Bronchial epithelial cell (primary cell): ENCODE data around the gene RBM19. TPM values are rescaled to one million over a fixed set of nuclear protein-coding genes. Genes with fewer than 3 reads are reported as not detected.
"Not testable (repeated sequence)": the region's sequence is repeated elsewhere in the genome, so short reads cannot be mapped to it uniquely, and the experiment has no call there.

Experiments used
- DNase-seq: peaks from one replicate; pipeline ENCODE4 v3.0.0-alpha.2; 2010; ENCODE audit warnings: low read depth
- FAIRE-seq: peaks from 2 replicates; lab custom pipeline; 2011; peaks lifted over from hg19 to GRCh38; lab: Jason Lieb, UNC
- H3K27me3 ChIP-seq: 2 replicates; pipeline ENCODE4 v1.5.1; 2011; ENCODE audit warnings: low read length; ENCODE audit not compliant: control insufficient read depth, insufficient read depth
- H3K36me3 ChIP-seq: 2 replicates; pipeline ENCODE4 v1.5.1; 2011; ENCODE audit warnings: low read length; ENCODE audit not compliant: control insufficient read depth, insufficient read depth
- H3K4me3 ChIP-seq: 2 replicates; pipeline ENCODE4 v1.5.1; 2011; ENCODE audit warnings: mild to moderate bottlenecking, low read depth, low read length, control low read depth
- total RNA-seq: library from RNA; depleted of rRNA; stranded (reverse); fragments of >200 nt; gene quantifications from 2 replicates; pipeline ENCODE4 v1.2.1, GENCODE V29; 2014
- TF ChIP-seq, protein P1 (sequence below): IDR thresholded peaks from 2 replicates; pipeline ENCODE4 v1.5.1; 2011; ENCODE audit warnings: mild to moderate bottlenecking, moderate library complexity, low read length, control low read depth, inconsistent platforms; ENCODE audit not compliant: insufficient read depth, severe bottlenecking

RBM19 gene
- total RNA-seq, 1 donor from 2014 or later = 19.0 TPM

DNA sequence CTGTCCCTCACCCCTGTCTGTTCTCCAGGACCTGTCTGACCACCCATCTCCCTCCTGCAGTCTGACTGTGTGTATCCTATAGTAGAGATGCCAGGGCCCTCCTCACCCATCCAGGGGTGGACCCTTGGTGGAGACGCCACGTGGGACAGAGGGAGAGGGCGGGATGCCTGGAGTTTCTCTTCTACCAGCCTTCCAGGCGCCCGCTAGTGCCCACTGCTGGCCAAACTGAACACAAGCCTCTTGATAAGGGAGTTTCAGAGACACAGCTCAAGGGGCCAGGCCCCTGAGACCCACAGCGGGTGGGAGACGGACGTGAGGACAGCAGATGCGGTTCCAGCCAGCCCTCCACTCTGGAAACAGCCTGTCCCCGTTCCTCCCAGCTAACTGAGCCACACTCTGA is 147.3 kb downstream of the RBM19 start:
- TF ChIP-seq, protein P1, sequence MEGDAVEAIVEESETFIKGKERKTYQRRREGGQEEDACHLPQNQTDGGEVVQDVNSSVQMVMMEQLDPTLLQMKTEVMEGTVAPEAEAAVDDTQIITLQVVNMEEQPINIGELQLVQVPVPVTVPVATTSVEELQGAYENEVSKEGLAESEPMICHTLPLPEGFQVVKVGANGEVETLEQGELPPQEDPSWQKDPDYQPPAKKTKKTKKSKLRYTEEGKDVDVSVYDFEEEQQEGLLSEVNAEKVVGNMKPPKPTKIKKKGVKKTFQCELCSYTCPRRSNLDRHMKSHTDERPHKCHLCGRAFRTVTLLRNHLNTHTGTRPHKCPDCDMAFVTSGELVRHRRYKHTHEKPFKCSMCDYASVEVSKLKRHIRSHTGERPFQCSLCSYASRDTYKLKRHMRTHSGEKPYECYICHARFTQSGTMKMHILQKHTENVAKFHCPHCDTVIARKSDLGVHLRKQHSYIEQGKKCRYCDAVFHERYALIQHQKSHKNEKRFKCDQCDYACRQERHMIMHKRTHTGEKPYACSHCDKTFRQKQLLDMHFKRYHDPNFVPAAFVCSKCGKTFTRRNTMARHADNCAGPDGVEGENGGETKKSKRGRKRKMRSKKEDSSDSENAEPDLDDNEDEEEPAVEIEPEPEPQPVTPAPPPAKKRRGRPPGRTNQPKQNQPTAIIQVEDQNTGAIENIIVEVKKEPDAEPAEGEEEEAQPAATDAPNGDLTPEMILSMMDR = peak; percentile 33
- Histone ChIP-seq H3K27me3 (no peaks in the 10 kb centered on the region), H3K36me3 (peaks cover 3% of the 10 kb centered on the region), H3K4me3 (no peak overlapping the region)
- no peak for FAIRE-seq
- DNase-seq = no peak

DNA sequence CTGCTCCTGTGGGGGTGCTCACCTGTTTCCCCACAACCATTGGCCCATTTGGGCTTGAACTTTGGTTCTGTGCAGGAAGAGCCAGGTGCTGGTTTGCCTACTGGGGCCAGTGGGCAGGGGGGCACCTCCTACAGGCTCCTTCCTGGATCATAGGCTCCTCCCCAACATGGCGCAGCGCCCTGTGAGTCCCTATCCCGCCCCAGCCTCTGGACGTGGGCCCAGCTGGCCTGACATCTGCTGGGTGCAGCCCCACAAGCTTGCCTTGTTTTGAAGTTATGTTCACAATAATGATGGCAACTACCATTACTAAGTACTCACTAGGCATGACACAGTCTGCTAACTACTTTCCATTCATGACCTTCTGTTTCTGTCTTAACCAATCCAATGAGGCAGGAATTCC is 147.8 kb downstream of the RBM19 start:
- TF ChIP-seq, protein P1 = no peak
- DNase-seq (no peak), FAIRE-seq (no peak)
- H3K36me3 ChIP-seq = peaks cover 3% of the 10 kb centered on the region
- H3K4me3 ChIP-seq = no peak overlapping the region
- no peaks in the 10 kb centered on the region for H3K27me3 ChIP-seq

DNA sequence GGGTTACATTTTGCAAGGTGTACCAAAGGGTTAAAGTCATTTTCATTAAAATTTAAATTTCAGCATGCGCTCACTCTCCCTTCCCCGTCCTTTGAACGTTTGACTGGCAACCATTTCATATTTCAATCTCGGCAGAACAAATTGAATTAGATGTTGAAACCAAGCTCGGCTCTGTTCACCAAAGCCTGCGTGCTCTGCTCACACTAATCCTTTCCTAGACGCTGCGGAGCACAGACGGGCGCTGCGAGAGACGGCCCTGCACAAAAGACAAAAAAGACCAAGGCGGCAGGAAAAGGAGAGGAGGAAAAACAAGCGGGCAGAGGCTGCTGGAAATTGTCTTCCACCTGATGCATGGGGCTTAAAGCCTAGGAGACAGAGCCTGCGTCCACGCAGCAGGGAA is 149.3 kb downstream of the RBM19 start:
- Histone ChIP-seq H3K36me3 (no peaks in the 10 kb centered on the region), H3K4me3 (no peak overlapping the region), H3K27me3 (no peaks in the 10 kb centered on the region)
- FAIRE-seq = no peak
- TF ChIP-seq, protein P1 = no peak
- DNase-seq = no peak

DNA sequence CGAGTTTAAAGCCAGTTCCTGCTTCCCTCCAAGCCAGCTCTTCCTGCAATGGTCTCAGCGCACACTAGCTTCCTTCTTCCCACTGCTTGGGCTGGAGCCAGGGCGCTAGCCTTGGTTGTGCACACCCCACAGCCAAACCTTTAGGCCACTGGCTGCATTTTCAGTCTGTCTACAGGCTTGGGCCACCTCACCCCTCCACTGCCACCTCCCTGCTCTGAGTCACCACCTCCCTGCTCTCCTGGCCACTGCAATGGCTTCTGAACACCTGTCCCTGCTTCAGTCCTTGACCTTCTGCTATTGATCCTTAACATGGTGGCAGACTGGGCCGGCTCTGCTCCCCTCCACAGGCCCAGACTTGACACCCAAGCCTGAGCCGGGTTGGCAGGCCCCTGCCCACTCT is 151.1 kb downstream of the RBM19 start:
- FAIRE-seq (no peak), DNase-seq (peak; percentile 2)
- Histone ChIP-seq H3K4me3 (no peak overlapping the region), H3K36me3 (no peaks in the 10 kb centered on the region), H3K27me3 (no peaks in the 10 kb centered on the region)
- TF ChIP-seq, protein P1 = no peak

DNA sequence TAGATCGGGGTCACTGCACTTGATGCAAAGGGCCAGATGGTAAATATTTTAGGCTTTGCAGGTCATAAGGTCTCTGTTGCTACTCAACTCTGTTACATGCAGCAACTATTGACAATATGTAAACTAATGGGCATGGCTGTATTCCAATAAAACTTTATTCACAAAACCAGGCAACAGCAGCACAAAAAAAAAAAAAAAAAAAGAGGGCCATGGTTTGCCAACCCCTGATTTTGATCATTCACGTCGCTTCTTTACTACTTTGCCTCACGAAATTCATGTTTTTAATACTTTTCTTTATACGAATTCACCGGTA is 152.9 kb downstream of the RBM19 start:
- H3K36me3 ChIP-seq = no peaks in the 10 kb centered on the region
- TF ChIP-seq, protein P1 = no peak
- no peaks in the 10 kb centered on the region for H3K27me3 ChIP-seq
- no peak for DNase-seq
- no peak overlapping the region for H3K4me3 ChIP-seq
- FAIRE-seq = no peak

DNA sequence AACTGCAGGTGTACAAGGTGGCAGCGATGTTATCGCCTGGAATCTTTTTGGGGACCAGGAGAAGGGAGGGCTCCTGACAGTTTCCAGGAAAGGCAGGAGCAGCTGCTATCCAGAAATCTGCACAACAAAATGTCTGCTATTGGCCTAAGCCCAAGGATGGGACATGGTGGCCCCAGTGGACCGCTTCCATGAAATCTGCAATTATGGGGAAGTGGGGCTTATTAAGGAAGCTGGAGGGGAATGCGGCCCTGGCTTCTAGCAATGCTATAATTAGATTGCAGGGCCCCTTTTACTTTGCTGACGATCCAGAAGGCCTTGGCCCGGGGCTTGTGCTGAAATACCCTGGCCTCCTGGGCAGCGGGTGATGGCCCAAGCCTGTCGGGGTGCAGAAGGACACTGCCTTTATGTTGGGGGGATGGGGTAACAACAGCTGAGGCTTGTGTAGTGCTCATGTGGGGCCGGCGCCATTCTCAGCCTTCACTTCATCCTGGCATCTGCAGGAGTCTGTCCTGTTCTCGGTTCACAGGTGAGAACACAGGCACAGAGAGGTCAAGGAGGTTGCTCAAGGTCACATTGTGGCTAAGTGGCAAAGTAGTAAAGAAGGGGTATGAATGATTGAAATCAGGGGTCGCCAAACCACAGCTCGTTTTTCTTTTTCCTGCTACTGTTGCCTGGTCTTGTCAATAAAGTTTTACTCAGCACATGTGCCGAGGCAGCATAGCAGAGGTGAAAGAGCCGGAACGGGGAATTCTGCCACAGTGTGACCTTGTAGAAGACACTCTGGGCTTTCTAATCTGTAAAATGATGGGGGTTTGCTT is 153.5 kb downstream of the RBM19 start:
- H3K36me3 ChIP-seq = no peaks in the 10 kb centered on the region
- TF ChIP-seq, protein P1 = no peak
- H3K27me3 ChIP-seq = no peaks in the 10 kb centered on the region
- DNase-seq (no peak), FAIRE-seq (no peak)
- no peak overlapping the region for H3K4me3 ChIP-seq

DNA sequence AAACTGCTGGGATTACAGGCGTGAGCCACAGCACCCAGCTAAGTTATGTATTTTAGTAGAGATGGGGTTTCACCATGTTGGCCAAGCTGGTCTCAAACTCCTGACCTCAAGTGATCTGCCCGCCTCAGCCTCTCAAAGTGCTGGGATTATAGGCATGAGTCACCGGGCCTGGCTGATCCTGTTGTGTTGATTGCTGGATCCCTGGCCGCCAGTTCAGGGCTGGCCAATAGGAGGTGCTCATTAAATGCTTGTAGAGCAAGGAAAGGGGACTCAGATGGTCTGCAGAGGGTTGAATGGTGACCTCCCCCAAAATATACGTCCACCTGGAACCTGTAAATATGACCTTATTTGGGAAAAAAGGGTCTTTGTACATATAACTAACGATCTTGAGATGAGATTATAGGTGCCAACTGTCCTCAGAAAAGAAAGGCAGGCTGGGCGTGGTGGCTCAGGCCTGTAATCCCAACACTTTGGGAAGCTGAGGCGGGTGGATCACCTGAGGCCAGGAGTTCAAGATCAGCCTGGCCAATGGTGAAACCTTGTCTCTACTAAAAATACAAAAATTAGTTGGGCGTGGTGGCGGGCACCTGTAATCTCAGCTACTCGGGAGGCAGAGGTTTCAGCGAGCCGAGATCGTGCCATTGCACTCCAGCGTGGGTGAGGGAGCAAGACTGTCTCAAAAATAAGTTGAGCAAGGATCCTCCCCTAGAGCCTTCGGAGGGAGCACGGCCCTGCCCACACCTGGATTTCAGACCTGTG is 156.5 kb downstream of the RBM19 start:
- not testable (repeated sequence) for FAIRE-seq, H3K4me3 ChIP-seq, H3K36me3 ChIP-seq, H3K27me3 ChIP-seq, DNase-seq
